NCI-H226 (cell line): Measurements from ENCODE around the gene RBM4B.
"Not testable (repeated sequence)": the region's sequence is repeated elsewhere in the genome, so short reads cannot be mapped to it uniquely, and the experiment has no call there.

Source experiments
- DNase-seq: peaks from one replicate; pipeline ENCODE4 v3.0.0-alpha.2; 2015

RBM4B gene

GRCh38 chr11:66686100-66686785 is 8.6 kb upstream of the RBM4B start:
- DNase-seq, result no peak

- DNase-seq, result no peak
Observed at GRCh38 chr11:66685276-66686099, 7.8 kb upstream of the RBM4B start.

GRCh38 chr11:66684635-66685034 is 6.9 kb upstream of the RBM4B start:
- DNase-seq, result no peak

GRCh38 chr11:66683877-66684276 is 6.2 kb upstream of the RBM4B start:
- no peak for DNase-seq

GRCh38 chr11:66680966-66681645 is 3.4 kb upstream of the RBM4B start:
- DNase-seq, result no peak

- DNase-seq, result no peak
Observed at GRCh38 chr11:66676931-66677598, 622 bp downstream of the RBM4B start.

GRCh38 chr11:66676282-66676919 is 1.3 kb downstream of the RBM4B start:
- no peak for DNase-seq

GRCh38 chr11:66674964-66675602 is 2.6 kb downstream of the RBM4B start:
- no peak for DNase-seq

- DNase-seq, result no peak
Observed at GRCh38 chr11:66670816-66671215, 6.9 kb downstream of the RBM4B start.

GRCh38 chr11:66665369-66665768 is 12.3 kb downstream of the RBM4B start:
- DNase-seq, result no peak

GRCh38 chr11:66663741-66664296 is 13.9 kb downstream of the RBM4B start:
- DNase-seq, result no peak

GRCh38 chr11:66659763-66660162 is 17.9 kb downstream of the RBM4B start:
- DNase-seq, result no peak

GRCh38 chr11:66653123-66653522 is 24.6 kb downstream of the RBM4B start:
- peak; percentile 36 for DNase-seq

- DNase-seq, result no peak
Observed at GRCh38 chr11:66652651-66653050, 25.0 kb downstream of the RBM4B start.

GRCh38 chr11:66651016-66651415 is 26.7 kb downstream of the RBM4B start:
- peak; percentile 19 for DNase-seq

GRCh38 chr11:66649903-66650302 is 27.8 kb downstream of the RBM4B start:
- DNase-seq, result no peak

GRCh38 chr11:66646828-66647227 is 30.9 kb downstream of the RBM4B start:
- DNase-seq, result no peak

- no peak for DNase-seq
Observed at GRCh38 chr11:66643745-66644437, 33.8 kb downstream of the RBM4B start.

- no peak for DNase-seq
Observed at GRCh38 chr11:66641834-66642233, 35.9 kb downstream of the RBM4B start.

- DNase-seq, result not testable (repeated sequence)
Observed at GRCh38 chr11:66639814-66640340, 37.8 kb downstream of the RBM4B start.
